Measurements from ENCODE around the gene CLDN11. TPM values are rescaled to one million over a fixed set of nuclear protein-coding genes. Genes with fewer than 3 reads are reported as not detected.
A peak's percentile ranks its signal among the peaks of the same experiment; 100 is the strongest.

Gene CLDN11
- total and polyA plus RNA-seq, 2 of the 8 experiments (the other 6 are each of a cell fraction or from before 2014, with no cell fraction given) = 4.8 to 12.5 TPM

- no peak overlapping the region for H3K4me3 ChIP-seq (ENCODE audit: extremely low read depth in 1 of 4, insufficient read depth in 2 of 4, low read depth in 3 of 4, low read length in 4 of 4)
These were observed 44.3 kb downstream of the CLDN11 start for GRCh38 chr3:170463011-170463410.

More at GRCh38 chr3:170463011-170463410, 44.3 kb downstream of the CLDN11 start:
- no peak overlapping the region for H2BK5ac ChIP-seq (ENCODE audit: low read depth, low read length)
- POLR2A ChIA-PET (ENCODE audit: partially characterized antibody) = no interaction called here
- FAIRE-seq = no peak
- no peak overlapping the region for H3K9ac ChIP-seq (replicated peaks in 1 of 4; ENCODE audit: extremely low read depth in 1 of 4, low read depth in 3 of 4, low read length in 3 of 4)
- H3K36me3 ChIP-seq (ENCODE audit: control insufficient read depth in 2 of 4, insufficient read depth in 4 of 4, low read length in 3 of 4) = no peaks in the 10 kb centered on the region
- H2BK20ac ChIP-seq (ENCODE audit: low read length) = no peak overlapping the region
- no peaks in the 10 kb centered on the region for H3K9me3 ChIP-seq (ENCODE audit: insufficient read depth in 2 of 2, low read depth in 1 of 2, low read length in 1 of 2)
- H3K4ac ChIP-seq (replicated peaks; ENCODE audit: insufficient read length, low read depth, low read length) = no peak overlapping the region
- no peak overlapping the region for H2BK15ac ChIP-seq (ENCODE audit: low read length)
- no peak overlapping the region for H2BK12ac ChIP-seq (ENCODE audit: low read depth, low read length)
- no peaks in the 10 kb centered on the region for H3K79me2 ChIP-seq (ENCODE audit: control insufficient read depth in 1 of 2, insufficient read depth in 2 of 2, low read length in 2 of 2)
- no peak overlapping the region for H3K18ac ChIP-seq (ENCODE audit: extremely low read depth, low read length)
- no peaks in the 10 kb centered on the region for H4K20me1 ChIP-seq (replicated peaks in 1 of 2; ENCODE audit: control insufficient read depth in 1 of 2, insufficient read depth in 2 of 2, low read length in 2 of 2)
- no peak overlapping the region for H2AK5ac ChIP-seq (ENCODE audit: low read depth, low read length)
- peak overlapping the region; percentile 41; the same call in 1 of the 2 replicates for H2AFZ ChIP-seq (ENCODE audit: low read length)
- WGBS, 2 experiments (ENCODE audit: extremely low coverage in 1 of 2, insufficient coverage in 1 of 2, insufficient read length in 1 of 2, insufficient replicate concordance in 2 of 2, low coverage in 1 of 2, low lambda C conversion rate in 2 of 2, missing lambda C conversion rate in 1 of 2) = 85% methylated on average over 4 of the region's 4 CpGs; no CpG with 5 or more reads in 1 of the 2 experiments
- no peak overlapping the region for H4K8ac ChIP-seq (ENCODE audit: extremely low read depth, insufficient read depth, low read length)
- no peaks in the 10 kb centered on the region for H3K27me3 ChIP-seq (replicated peaks in 1 of 4; ENCODE audit: control insufficient read depth in 3 of 4, extremely low read depth in 1 of 4, insufficient read depth in 3 of 4, low read length in 3 of 4)
- no peak overlapping the region for H3K14ac ChIP-seq (ENCODE audit: insufficient read length)
- H3K4me1 ChIP-seq (replicated peaks in 1 of 4; ENCODE audit: control insufficient read depth in 3 of 4, insufficient read depth in 4 of 4, low read length in 3 of 4) = peaks cover 0 to 3% (median 0%) of the 10 kb centered on the region in 4 experiments; a peak in 1 of 7 replicates
- H3K23ac ChIP-seq (ENCODE audit: insufficient read length) = no peak overlapping the region
- no peak overlapping the region for H4K91ac ChIP-seq (replicated peaks; ENCODE audit: insufficient read length, low read length)
- no peak overlapping the region for H3K27ac ChIP-seq (ENCODE audit: low read depth, low read length)
- CTCF ChIA-PET (ENCODE audit: partially characterized antibody) = interaction anchor here (1.0 to 2.1 kb wide), 8 partner anchors 11 to 350 kb away, joined by 3 to 12 read pairs (median 4); no protein-coding TSS in a partner anchor
- no peak for DNase-seq (ENCODE audit: low read depth in 1 of 2, low spot score in 2 of 2)
- no peaks in the 10 kb centered on the region for H3K79me1 ChIP-seq (ENCODE audit: low read depth, low read length)
- no peak overlapping the region for H2BK120ac ChIP-seq (replicated peaks; ENCODE audit: low read depth, low read length)
- no peak overlapping the region for H3K56ac ChIP-seq (replicated peaks; ENCODE audit: insufficient read length, low read depth, low read length)
- H3K23me2 ChIP-seq (ENCODE audit: low read depth, low read length) = no peaks in the 10 kb centered on the region
- H4K5ac ChIP-seq (ENCODE audit: insufficient read length, low read depth, low read length) = no peak overlapping the region
- no peak overlapping the region for H3K4me2 ChIP-seq (ENCODE audit: insufficient read depth in 1 of 2, low read depth in 2 of 2, low read length in 2 of 2)

Data from H1 (cell line).